ENCODE results near the gene CRYGN. TPM values are rescaled to one million over a fixed set of nuclear protein-coding genes. Genes with fewer than 3 reads are reported as not detected.

Gene CRYGN
- total RNA-seq, 6 donors from 2014 or later, result 0.43 to 0.61 TPM; not detected in 4

DNA sequence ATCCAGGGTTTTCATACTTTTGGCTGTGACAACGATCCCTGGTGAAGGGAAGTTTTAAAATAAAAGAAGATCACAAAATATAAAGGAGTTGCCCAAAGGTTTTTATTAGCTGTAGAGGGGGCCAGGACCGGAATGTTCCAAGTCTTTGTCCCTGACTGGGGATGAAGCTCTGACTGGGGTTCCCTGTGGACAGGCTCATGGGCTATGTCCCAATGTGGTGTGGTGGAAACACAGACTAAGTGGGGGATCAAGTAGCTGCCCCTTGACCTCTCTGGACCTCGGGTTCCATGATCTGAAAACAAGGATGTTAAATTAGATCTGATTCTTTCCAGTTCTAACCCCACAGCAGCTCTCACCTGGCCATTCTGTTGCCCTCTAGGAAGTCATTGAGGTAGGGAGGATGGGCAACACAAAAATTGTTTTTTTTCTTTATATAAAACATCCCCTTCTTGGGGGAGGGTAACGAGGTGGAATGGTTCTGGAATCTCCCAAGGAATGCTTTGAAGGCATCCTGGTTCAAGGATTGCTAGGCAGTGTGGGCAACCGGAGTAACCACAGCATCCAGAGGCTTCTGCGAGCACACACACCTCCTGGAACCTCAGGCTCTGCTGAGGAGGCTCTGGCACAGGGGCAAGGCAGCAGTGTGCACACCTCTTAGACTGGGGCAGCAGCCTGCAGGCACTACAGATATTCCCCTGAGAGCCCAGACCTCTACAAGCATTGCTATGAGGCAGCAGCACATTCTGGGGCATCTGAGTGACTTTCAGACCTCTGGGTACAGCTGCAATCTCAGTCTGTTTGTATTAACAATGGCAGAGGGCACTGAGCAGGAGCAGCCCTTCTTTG lies 21.4 kb upstream of the CRYGN start:
- Histone ChIP-seq H3K36me3 (peaks cover 4 to 24% (median 17%) of the 10 kb centered on the region in 4 donors), H3K9me3 (peaks cover 0 to 14% (median 3%) of the 10 kb centered on the region in 4 donors), H3K4me3 (no peak overlapping the region), H3K27ac (peak overlapping the region in 3 of 4 donors; percentile 76 to 81 (median 76)), H3K27me3 (no peaks in the 10 kb centered on the region), H3K4me1 (peaks cover 16 to 19% (median 17%) of the 10 kb centered on the region in 4 donors)
- 84 to 87% methylated on average over 6 of the region's 6 CpGs for WGBS, 2 donors
- no peak for ATAC-seq (ENCODE audit: low FRiP score in 2 of 2)
- no peak for DNase-seq
- TF ChIP-seq EP300 (IDR thresholded peaks at IDR 0.05) (no peak), POLR2A (IDR thresholded peaks at IDR 0.05) (no peak), POLR2AphosphoS5 (IDR thresholded peaks at IDR 0.05) (no peak)
- TF ChIP-seq, protein P1, sequence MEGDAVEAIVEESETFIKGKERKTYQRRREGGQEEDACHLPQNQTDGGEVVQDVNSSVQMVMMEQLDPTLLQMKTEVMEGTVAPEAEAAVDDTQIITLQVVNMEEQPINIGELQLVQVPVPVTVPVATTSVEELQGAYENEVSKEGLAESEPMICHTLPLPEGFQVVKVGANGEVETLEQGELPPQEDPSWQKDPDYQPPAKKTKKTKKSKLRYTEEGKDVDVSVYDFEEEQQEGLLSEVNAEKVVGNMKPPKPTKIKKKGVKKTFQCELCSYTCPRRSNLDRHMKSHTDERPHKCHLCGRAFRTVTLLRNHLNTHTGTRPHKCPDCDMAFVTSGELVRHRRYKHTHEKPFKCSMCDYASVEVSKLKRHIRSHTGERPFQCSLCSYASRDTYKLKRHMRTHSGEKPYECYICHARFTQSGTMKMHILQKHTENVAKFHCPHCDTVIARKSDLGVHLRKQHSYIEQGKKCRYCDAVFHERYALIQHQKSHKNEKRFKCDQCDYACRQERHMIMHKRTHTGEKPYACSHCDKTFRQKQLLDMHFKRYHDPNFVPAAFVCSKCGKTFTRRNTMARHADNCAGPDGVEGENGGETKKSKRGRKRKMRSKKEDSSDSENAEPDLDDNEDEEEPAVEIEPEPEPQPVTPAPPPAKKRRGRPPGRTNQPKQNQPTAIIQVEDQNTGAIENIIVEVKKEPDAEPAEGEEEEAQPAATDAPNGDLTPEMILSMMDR (IDR thresholded peaks at IDR 0.05), result no peak

DNA sequence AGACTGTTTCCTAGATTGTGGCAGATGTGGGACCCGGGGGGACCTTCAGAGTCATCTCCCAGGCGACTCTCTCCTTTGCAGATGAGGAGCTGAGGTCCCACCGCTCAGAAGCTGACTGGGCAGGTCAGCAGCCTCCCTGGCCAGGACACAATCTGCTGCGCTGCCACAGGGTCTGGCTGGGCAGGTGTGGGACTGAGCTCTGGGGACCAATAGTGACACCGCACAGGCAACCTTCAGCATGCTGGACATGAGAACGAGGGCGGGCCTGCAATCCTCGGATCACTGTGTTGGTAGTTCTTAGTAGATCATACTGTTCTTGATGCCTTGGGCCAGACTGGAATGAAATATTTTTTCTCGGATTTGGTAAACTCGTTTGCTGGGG lies 20.5 kb upstream of the CRYGN start:
- H3K27me3 ChIP-seq, result no peaks in the 10 kb centered on the region
- ATAC-seq (ENCODE audit: low FRiP score in 2 of 2) (peak; percentile 8 to 30), DNase-seq (peak in 1 of 2 donors; percentile 69)
- H3K4me1 ChIP-seq, result peaks cover 16 to 19% (median 17%) of the 10 kb centered on the region in 4 donors
- 67 to 81% methylated on average over 5 to 10 of the region's 10 CpGs for WGBS, 2 donors
- H3K36me3 ChIP-seq, result peaks cover 0 to 16% (median 9%) of the 10 kb centered on the region in 4 donors
- H3K4me3 ChIP-seq, result no peak overlapping the region
- H3K9me3 ChIP-seq, result peaks cover 0 to 14% (median 3%) of the 10 kb centered on the region in 4 donors
- peak overlapping the region; percentile 55 to 81 (median 76) for H3K27ac ChIP-seq
- TF ChIP-seq, protein P1 (IDR thresholded peaks at IDR 0.05), result no peak
- TF ChIP-seq POLR2A (IDR thresholded peaks at IDR 0.05) (no peak), POLR2AphosphoS5 (IDR thresholded peaks at IDR 0.05) (no peak), EP300 (IDR thresholded peaks at IDR 0.05) (no peak)

DNA sequence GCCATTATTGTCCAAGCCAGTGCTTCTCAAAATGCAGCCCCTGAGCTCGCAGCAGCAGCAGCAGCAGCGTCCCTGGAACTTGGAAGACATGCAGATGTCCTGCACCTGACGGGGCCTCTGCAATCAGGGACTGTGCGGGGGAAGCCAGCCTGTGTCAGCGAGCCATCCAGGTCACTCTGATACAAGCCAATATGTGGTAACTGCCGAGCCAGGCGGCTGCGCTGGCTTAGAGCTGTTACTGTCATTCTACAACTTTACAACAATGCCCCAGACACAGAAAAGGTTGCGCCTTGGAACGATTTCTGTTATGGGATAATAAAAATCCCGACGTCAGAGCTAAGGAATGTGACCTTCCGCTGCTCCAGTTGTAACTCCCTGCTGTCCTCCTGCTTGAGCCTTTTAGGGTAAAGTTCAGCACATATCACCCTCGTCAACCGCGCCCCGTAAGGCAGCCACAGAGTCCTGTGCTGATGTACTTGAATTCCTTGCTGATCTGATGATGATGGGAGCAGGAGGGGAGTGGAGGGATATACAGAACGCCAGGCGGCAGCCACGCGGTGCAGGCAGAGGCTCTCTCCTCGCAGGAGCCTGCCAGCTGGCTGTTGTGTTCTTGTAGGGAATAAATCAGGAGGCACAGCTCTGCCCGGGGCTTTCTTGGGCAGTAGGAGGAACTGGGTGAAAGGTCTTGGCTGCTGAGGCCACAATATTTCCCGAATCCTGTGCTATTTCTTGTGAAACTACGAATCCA lies 20.0 kb upstream of the CRYGN start:
- ATAC-seq (ENCODE audit: low FRiP score in 2 of 2), result peak; percentile 89 to 90
- DNase-seq, result peak; percentile 74 to 86
- peak overlapping the region in 1 of 4 donors; percentile 4 for H3K4me3 ChIP-seq

DNA sequence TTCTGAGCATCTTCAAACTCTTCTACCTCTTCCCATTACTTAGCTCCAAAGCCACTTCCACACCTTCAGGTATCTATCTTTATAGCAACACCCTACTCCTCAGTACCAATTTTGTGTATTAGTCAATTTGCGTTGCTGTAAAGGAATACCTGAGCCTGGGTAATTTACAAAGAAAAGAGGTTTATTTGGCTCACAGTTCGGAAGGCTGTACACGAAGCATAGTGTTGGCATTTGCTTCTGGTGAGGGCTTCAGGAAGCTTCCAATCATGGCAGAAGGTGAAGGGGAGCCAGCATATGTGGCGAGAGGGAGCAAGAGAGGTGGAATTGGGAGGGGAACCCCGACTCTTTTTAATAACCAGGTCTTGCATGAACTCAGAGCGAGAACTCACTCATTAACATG lies 17.6 kb upstream of the CRYGN start:
- TF ChIP-seq POLR2AphosphoS5 (IDR thresholded peaks at IDR 0.05), result no peak
- no peak for TF ChIP-seq POLR2A (IDR thresholded peaks at IDR 0.05)
- TF ChIP-seq, protein P1 (IDR thresholded peaks at IDR 0.05), result no peak
- TF ChIP-seq EP300 (IDR thresholded peaks at IDR 0.05), result no peak
- no peak overlapping the region for H3K4me3 ChIP-seq
- H3K4me1 ChIP-seq, result peaks cover 16 to 19% (median 17%) of the 10 kb centered on the region in 4 donors
- H3K36me3 ChIP-seq, result no peaks in the 10 kb centered on the region
- H3K27me3 ChIP-seq, result no peaks in the 10 kb centered on the region
- no peak for ATAC-seq (ENCODE audit: low FRiP score in 2 of 2)
- 98 to 99% methylated on average over 6 of the region's 6 CpGs for WGBS, 2 donors
- peaks cover 0 to 5% (median 1%) of the 10 kb centered on the region in 4 donors for H3K9me3 ChIP-seq
- no peak for DNase-seq
- H3K27ac ChIP-seq, result no peak overlapping the region

More for the DNA sequence above, 20.0 kb upstream of the CRYGN start:
- Histone ChIP-seq H3K4me1 (peaks cover 16 to 19% (median 17%) of the 10 kb centered on the region in 4 donors), H3K27ac (peak overlapping the region; percentile 55 to 81 (median 76)), H3K36me3 (peaks cover 0 to 10% (median 3%) of the 10 kb centered on the region in 4 donors), H3K9me3 (peaks cover 0 to 14% (median 3%) of the 10 kb centered on the region in 4 donors), H3K27me3 (no peaks in the 10 kb centered on the region)
- TF ChIP-seq POLR2AphosphoS5 (IDR thresholded peaks at IDR 0.05), result peak; percentile 61 to 66
- peak in 2 of 4 donors; percentile 28 to 40 for TF ChIP-seq EP300 (IDR thresholded peaks at IDR 0.05)
- TF ChIP-seq, protein P1 (IDR thresholded peaks at IDR 0.05), result peak in 4 of 6 experiments; percentile 8 to 20 (median 18)
- no peak for TF ChIP-seq POLR2A (IDR thresholded peaks at IDR 0.05)
- WGBS, 2 donors, result 20 to 29% methylated on average over 11 to 25 of the region's 25 CpGs
